Panc1 (cell line): ENCODE results near the gene LRTM1.

Source experiments
- CTCF ChIP-seq: fragments of 450-650 bp; IDR thresholded peaks from 2 replicates; pipeline ENCODE4 v1.5.1; 2017; ENCODE audit warnings: mild to moderate bottlenecking
- POLR2AphosphoS5 ChIP-seq: IDR thresholded peaks from 2 replicates; pipeline ENCODE4 v1.6.1; 2012; ENCODE audit warnings: mild to moderate bottlenecking, low read depth, low read length, moderate library complexity
- TCF7L2 ChIP-seq: IDR thresholded peaks from 2 replicates; pipeline ENCODE4 v1.6.1; 2011; ENCODE audit warnings: mild to moderate bottlenecking, low read depth, low read length, inconsistent platforms

- TF ChIP-seq CTCF, result no peak
- TF ChIP-seq TCF7L2, result no peak
- TF ChIP-seq POLR2AphosphoS5, result no peak
Measured at GRCh38 chr3:54966979-54967378, 39.1 kb upstream of the LRTM1 start.
